Measurements from ENCODE around the gene DENND1A. TPM values are rescaled to one million over a fixed set of nuclear protein-coding genes. Genes with fewer than 3 reads are reported as not detected.

Gene DENND1A
- total and polyA plus RNA-seq, 2 of the 13 experiments (the other 11 are each of a cell fraction or from before 2014, with no cell fraction given) = 14.8 to 30.1 TPM

- TF ChIP-seq ZNF280B (CRISPR knock-in tag; IDR thresholded peaks at IDR 0.05; ENCODE audit: borderline replicate concordance) (no peak), PRDM4 (CRISPR knock-in tag; IDR thresholded peaks at IDR 0.05; ENCODE audit: borderline replicate concordance) (no peak), SP140L (CRISPR knock-in tag; IDR thresholded peaks at IDR 0.05; ENCODE audit: borderline replicate concordance) (0 out of 2 replicates have a peak, but pooled peaks have one; percentile 30), E2F2 (CRISPR knock-in tag; IDR thresholded peaks at IDR 0.05; ENCODE audit: borderline replicate concordance) (no peak), ZC3H13 (CRISPR knock-in tag; IDR thresholded peaks at IDR 0.05) (no peak), ZNF879 (CRISPR knock-in tag; IDR thresholded peaks at IDR 0.05) (no peak), MIER3 (CRISPR knock-in tag; IDR thresholded peaks at IDR 0.05; ENCODE audit: borderline replicate concordance) (peak; percentile 75; the same call in 1 of the 2 replicates), DR1 (CRISPR knock-in tag; IDR thresholded peaks at IDR 0.05) (no peak), ZNF292 (CRISPR knock-in tag; IDR thresholded peaks at IDR 0.05; ENCODE audit: borderline replicate concordance, low read depth) (0 out of 2 replicates have a peak, but pooled peaks have one; percentile 58), PLRG1 (conservative IDR thresholded peaks at IDR 0.05) (no peak), SALL2 (CRISPR knock-in tag; IDR thresholded peaks at IDR 0.05) (no peak), NFKB2 (CRISPR knock-in tag; IDR thresholded peaks at IDR 0.05; ENCODE audit: borderline replicate concordance) (peak; percentile 46; the same call in 1 of the 2 replicates), ZNF30 (CRISPR knock-in tag; IDR thresholded peaks at IDR 0.05) (no peak), CBFB (CRISPR knock-in tag; IDR thresholded peaks at IDR 0.05) (peak; percentile 76; the same call in 1 of the 2 replicates), ZNF280D (CRISPR knock-in tag; IDR thresholded peaks at IDR 0.05) (peak; percentile 83), HNRNPK (IDR thresholded peaks at IDR 0.05; ENCODE audit: low read depth, low read length, poor library complexity, severe bottlenecking) (no peak), ZNF124 (CRISPR knock-in tag; IDR thresholded peaks at IDR 0.05) (no peak), ZNF331 (CRISPR knock-in tag; IDR thresholded peaks at IDR 0.05) (peak; percentile 75; the same call in 1 of the 2 replicates), HIVEP1 (CRISPR knock-in tag; IDR thresholded peaks at IDR 0.05) (peak; percentile 89), NKX3-1 (CRISPR knock-in tag; IDR thresholded peaks at IDR 0.05) (no peak), GPN1 (CRISPR knock-in tag; IDR thresholded peaks at IDR 0.05; ENCODE audit: borderline replicate concordance) (no peak), ZNF839 (CRISPR knock-in tag; IDR thresholded peaks at IDR 0.05; ENCODE audit: borderline replicate concordance) (no peak)
These were observed 459.7 kb downstream of the DENND1A start (continued) for GRCh38 chr9:123470121-123470782.
